ENCODE measurements around the gene NHP2.

The NHP2 gene

DNA sequence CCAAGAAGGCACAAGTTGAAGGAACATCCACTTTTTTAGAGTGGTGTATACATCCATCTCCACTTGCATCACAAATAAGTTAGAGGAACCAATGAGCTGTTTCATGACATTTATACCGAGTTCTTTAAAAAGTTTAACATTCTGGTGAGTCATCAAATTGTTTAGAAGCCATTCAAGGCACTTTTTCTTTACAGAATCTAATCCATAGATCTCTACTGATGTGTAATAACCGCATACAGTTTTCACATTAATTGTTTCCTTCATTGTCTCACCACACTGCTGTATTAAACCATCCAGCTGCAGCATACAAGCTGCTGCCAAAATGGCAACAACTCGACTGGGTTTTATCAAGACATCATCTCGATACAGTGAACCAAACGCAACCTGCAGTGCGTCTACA is 32.7 kb upstream of the NHP2 start:
- H3K9ac ChIP-seq (ENCODE audit: low read depth, low read length, poor library complexity): no peak overlapping the region
- no peak overlapping the region for H3K14ac ChIP-seq (ENCODE audit: low read length)
- no peak overlapping the region for H3K4ac ChIP-seq (ENCODE audit: low read length)
- peaks cover 0 to 2% of the 10 kb centered on the region in 2 donors for H3K4me1 ChIP-seq (ENCODE audit: control insufficient read depth in 2 of 2, insufficient read depth in 1 of 2, low read depth in 1 of 2, low read length in 2 of 2)
- H3K79me1 ChIP-seq (ENCODE audit: low read depth, low read length): no peaks in the 10 kb centered on the region
- no peaks in the 10 kb centered on the region for H3K9me3 ChIP-seq (replicated peaks in 1 of 2; ENCODE audit: control insufficient read depth in 2 of 2, insufficient read depth in 1 of 2, low read depth in 1 of 2, low read length in 2 of 2)
- H3K23ac ChIP-seq (ENCODE audit: low read depth, low read length, poor library complexity): no peak overlapping the region
- H3K4me3 ChIP-seq (ENCODE audit: low read length in 2 of 2): no peak overlapping the region
- H2AFZ ChIP-seq (ENCODE audit: low read length): no peak overlapping the region
- no peak overlapping the region for H3K27ac ChIP-seq (replicated peaks; ENCODE audit: low read length)
- WGBS, 2 donors (ENCODE audit: extremely low coverage in 2 of 2, insufficient read length in 2 of 2, insufficient replicate concordance in 1 of 2): no CpG with 5 or more reads among the region's 6 CpGs
- H2BK15ac ChIP-seq (ENCODE audit: low read length): no peak overlapping the region
- H2BK120ac ChIP-seq (ENCODE audit: low read depth, low read length): no peak overlapping the region
- H2BK5ac ChIP-seq (ENCODE audit: low read length): no peak overlapping the region
- H3K4me2 ChIP-seq (ENCODE audit: insufficient read depth, low read length, poor library complexity, severe bottlenecking): no peak overlapping the region
- no peak overlapping the region for H2BK12ac ChIP-seq (ENCODE audit: low read length)
- H3K27me3 ChIP-seq (ENCODE audit: control insufficient read depth in 3 of 3, insufficient read depth in 3 of 3, low read depth in 1 of 3, low read length in 3 of 3): peaks cover 0 to 3% (median 0%) of the 10 kb centered on the region in 3 experiments
- no peak overlapping the region for H2AK5ac ChIP-seq (ENCODE audit: low read depth, low read length)
- H3K18ac ChIP-seq (ENCODE audit: low read length): no peak overlapping the region
- H4K91ac ChIP-seq (ENCODE audit: low read depth, low read length, poor library complexity): no peak overlapping the region
- no peak overlapping the region for H4K8ac ChIP-seq (ENCODE audit: low read depth, low read length)
- no peaks in the 10 kb centered on the region for H3K36me3 ChIP-seq (replicated peaks in 1 of 2; ENCODE audit: control insufficient read depth in 2 of 2, insufficient read depth in 2 of 2, low read length in 2 of 2)
- no peak for DNase-seq (ENCODE audit: low spot score)

DNA sequence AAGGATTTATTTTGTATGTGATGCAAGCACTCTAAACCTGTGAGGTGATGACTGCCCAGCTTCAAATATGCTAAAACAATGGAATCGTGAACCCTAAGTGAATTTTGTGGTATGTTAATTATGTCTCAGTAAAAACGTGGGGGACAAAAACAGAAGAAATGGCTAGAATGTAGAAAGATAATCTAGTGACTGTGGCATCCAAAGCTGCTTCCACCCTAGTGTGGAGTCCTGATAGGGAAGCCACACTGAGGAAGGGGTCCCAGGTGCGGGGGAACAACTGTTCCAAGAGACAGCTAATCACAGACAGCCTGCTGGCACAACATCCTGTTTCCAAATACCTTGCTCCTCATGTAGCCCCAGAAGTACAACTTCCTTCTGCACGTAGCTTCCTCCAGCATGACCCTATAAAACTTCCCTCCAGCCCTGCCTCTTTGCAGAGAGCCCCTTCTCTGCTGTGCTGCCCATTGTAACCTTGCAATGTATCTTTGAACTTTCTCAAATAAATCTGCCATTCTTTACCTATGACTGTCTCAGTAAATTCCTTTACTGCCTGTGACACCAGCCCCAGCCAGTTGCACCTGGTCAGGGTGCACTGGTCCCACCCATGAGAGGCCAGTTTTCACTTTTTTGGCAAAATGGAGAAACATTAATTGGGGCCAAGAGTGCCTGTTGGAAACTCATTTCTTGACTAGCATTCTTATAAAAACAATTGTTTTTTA is 28.6 kb upstream of the NHP2 start:
- H3K79me1 ChIP-seq (ENCODE audit: low read depth, low read length): no peaks in the 10 kb centered on the region
- H2AFZ ChIP-seq (ENCODE audit: low read length): no peak overlapping the region
- WGBS, 2 donors (ENCODE audit: extremely low coverage in 2 of 2, insufficient read length in 2 of 2, insufficient replicate concordance in 1 of 2): no CpG with 5 or more reads among the region's 4 CpGs
- H2BK15ac ChIP-seq (ENCODE audit: low read length): no peak overlapping the region
- H3K36me3 ChIP-seq (replicated peaks in 1 of 2; ENCODE audit: control insufficient read depth in 2 of 2, insufficient read depth in 2 of 2, low read length in 2 of 2): no peaks in the 10 kb centered on the region
- peaks cover 0 to 2% of the 10 kb centered on the region in 2 donors for H3K9me3 ChIP-seq (replicated peaks in 1 of 2; ENCODE audit: control insufficient read depth in 2 of 2, insufficient read depth in 1 of 2, low read depth in 1 of 2, low read length in 2 of 2)
- H3K14ac ChIP-seq (ENCODE audit: low read length): no peak overlapping the region
- H3K27ac ChIP-seq (replicated peaks; ENCODE audit: low read length): no peak overlapping the region
- H3K4me1 ChIP-seq (ENCODE audit: control insufficient read depth in 2 of 2, insufficient read depth in 1 of 2, low read depth in 1 of 2, low read length in 2 of 2): peaks cover 0 to 4% of the 10 kb centered on the region in 2 donors
- H2AK5ac ChIP-seq (ENCODE audit: low read depth, low read length): no peak overlapping the region
- H4K8ac ChIP-seq (ENCODE audit: low read depth, low read length): no peak overlapping the region
- no peak overlapping the region for H2BK12ac ChIP-seq (ENCODE audit: low read length)
- no peak overlapping the region for H2BK5ac ChIP-seq (ENCODE audit: low read length)
- no peak overlapping the region for H3K4me2 ChIP-seq (ENCODE audit: insufficient read depth, low read length, poor library complexity, severe bottlenecking)
- no peak overlapping the region for H3K9ac ChIP-seq (ENCODE audit: low read depth, low read length, poor library complexity)
- no peak overlapping the region for H3K23ac ChIP-seq (ENCODE audit: low read depth, low read length, poor library complexity)
- peaks cover 0 to 3% (median 0%) of the 10 kb centered on the region in 3 experiments for H3K27me3 ChIP-seq (ENCODE audit: control insufficient read depth in 3 of 3, insufficient read depth in 3 of 3, low read depth in 1 of 3, low read length in 3 of 3)
- no peak overlapping the region for H4K91ac ChIP-seq (ENCODE audit: low read depth, low read length, poor library complexity)
- H3K18ac ChIP-seq (ENCODE audit: low read length): no peak overlapping the region
- no peak overlapping the region for H3K4ac ChIP-seq (ENCODE audit: low read length)
- H3K4me3 ChIP-seq (ENCODE audit: low read length in 2 of 2): no peak overlapping the region
- no peak overlapping the region for H2BK120ac ChIP-seq (ENCODE audit: low read depth, low read length)
- DNase-seq (ENCODE audit: low spot score): no peak

DNA sequence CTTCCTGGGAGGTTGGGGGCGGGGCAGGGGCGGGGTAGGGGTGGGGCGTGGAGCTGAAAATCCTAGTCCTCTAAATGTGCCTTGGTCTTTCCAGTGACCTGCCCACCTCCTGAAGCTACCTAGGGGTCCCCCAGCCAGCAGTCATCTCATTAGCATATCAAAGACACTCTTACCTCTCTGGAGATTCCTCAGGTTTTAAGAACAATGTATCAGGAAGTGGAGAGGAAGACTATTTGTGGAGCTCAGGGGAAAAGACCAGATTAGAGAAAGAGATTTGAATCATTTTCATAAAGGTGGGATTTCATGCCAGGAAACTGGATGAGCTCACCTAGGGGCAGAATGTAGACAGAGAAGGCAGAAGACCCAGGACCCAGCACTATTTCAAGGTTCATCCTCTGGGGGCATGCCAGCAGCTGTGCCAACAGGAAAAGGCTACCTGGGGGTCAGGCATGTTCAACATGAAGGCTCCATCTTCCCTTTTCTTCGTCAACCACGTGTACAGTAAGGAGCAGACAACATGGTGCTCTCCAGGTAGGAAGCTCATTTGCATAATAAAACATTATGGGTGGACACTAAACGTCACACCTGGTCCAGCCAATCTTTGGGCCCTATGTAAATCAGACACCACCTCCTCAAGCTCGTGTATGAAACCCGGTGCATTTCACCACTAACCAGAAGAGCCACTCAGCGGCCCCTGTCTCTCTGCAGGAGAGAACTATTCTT is 26.6 kb upstream of the NHP2 start:
- Histone ChIP-seq H3K36me3 (replicated peaks in 1 of 2; ENCODE audit: control insufficient read depth in 2 of 2, insufficient read depth in 2 of 2, low read length in 2 of 2) (no peaks in the 10 kb centered on the region), H3K9ac (ENCODE audit: low read depth, low read length, poor library complexity) (no peak overlapping the region), H2BK120ac (ENCODE audit: low read depth, low read length) (no peak overlapping the region), H3K4ac (ENCODE audit: low read length) (no peak overlapping the region), H3K18ac (ENCODE audit: low read length) (no peak overlapping the region), H3K4me3 (ENCODE audit: low read length in 2 of 2) (no peak overlapping the region), H3K27me3 (ENCODE audit: control insufficient read depth in 3 of 3, insufficient read depth in 3 of 3, low read depth in 1 of 3, low read length in 3 of 3) (no peaks in the 10 kb centered on the region), H2AFZ (ENCODE audit: low read length) (no peak overlapping the region), H4K8ac (ENCODE audit: low read depth, low read length) (no peak overlapping the region), H3K14ac (ENCODE audit: low read length) (no peak overlapping the region), H2BK15ac (ENCODE audit: low read length) (no peak overlapping the region), H2BK12ac (ENCODE audit: low read length) (no peak overlapping the region), H3K9me3 (replicated peaks in 1 of 2; ENCODE audit: control insufficient read depth in 2 of 2, insufficient read depth in 1 of 2, low read depth in 1 of 2, low read length in 2 of 2) (peaks cover 0 to 2% of the 10 kb centered on the region in 2 donors), H3K79me1 (ENCODE audit: low read depth, low read length) (no peaks in the 10 kb centered on the region), H3K4me2 (ENCODE audit: insufficient read depth, low read length, poor library complexity, severe bottlenecking) (no peak overlapping the region), H3K27ac (replicated peaks; ENCODE audit: low read length) (no peak overlapping the region), H3K4me1 (ENCODE audit: control insufficient read depth in 2 of 2, insufficient read depth in 1 of 2, low read depth in 1 of 2, low read length in 2 of 2) (peaks cover 0 to 4% of the 10 kb centered on the region in 2 donors), H4K91ac (ENCODE audit: low read depth, low read length, poor library complexity) (no peak overlapping the region), H2BK5ac (ENCODE audit: low read length) (no peak overlapping the region), H2AK5ac (ENCODE audit: low read depth, low read length) (no peak overlapping the region), H3K23ac (ENCODE audit: low read depth, low read length, poor library complexity) (no peak overlapping the region)
- WGBS, 2 donors (ENCODE audit: extremely low coverage in 2 of 2, insufficient read length in 2 of 2, insufficient replicate concordance in 1 of 2): no CpG with 5 or more reads among the region's 9 CpGs
- DNase-seq (ENCODE audit: low spot score): no peak

DNA sequence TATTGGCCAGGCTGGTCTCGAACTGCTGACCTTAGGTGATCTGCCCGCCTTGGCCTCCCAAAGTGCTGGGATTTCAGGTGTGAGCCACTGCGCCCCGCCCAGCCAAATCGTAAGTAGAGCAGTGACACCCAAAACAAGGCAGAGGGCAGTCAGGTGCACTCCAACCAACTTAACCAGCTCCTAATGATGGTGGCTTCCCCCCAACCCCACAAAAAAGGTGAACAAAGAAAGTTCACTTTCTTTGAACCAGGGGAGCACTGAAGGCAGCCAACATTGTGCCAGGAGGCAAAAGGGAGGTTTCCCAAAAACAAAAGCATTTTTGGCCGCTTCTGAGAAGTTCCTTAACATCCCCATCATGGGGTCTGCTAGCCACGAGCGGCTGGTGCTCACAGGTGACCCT is 23.9 kb upstream of the NHP2 start:
- WGBS, 2 donors (ENCODE audit: extremely low coverage in 2 of 2, insufficient read length in 2 of 2, insufficient replicate concordance in 1 of 2): no CpG with 5 or more reads among the region's 8 CpGs
- H3K14ac ChIP-seq (ENCODE audit: low read length): no peak overlapping the region

More for the DNA sequence above, 23.9 kb upstream of the NHP2 start:
- H3K18ac ChIP-seq (ENCODE audit: low read length): no peak overlapping the region
- H3K27me3 ChIP-seq (ENCODE audit: control insufficient read depth in 3 of 3, insufficient read depth in 3 of 3, low read depth in 1 of 3, low read length in 3 of 3): no peaks in the 10 kb centered on the region
- no peak overlapping the region for H3K4me3 ChIP-seq (ENCODE audit: low read length in 2 of 2)
- no peak overlapping the region for H2BK12ac ChIP-seq (ENCODE audit: low read length)
- no peak overlapping the region for H2BK15ac ChIP-seq (ENCODE audit: low read length)
- H3K4me1 ChIP-seq (ENCODE audit: control insufficient read depth in 2 of 2, insufficient read depth in 1 of 2, low read depth in 1 of 2, low read length in 2 of 2): peaks cover 0 to 4% of the 10 kb centered on the region in 2 donors
- H2AK5ac ChIP-seq (ENCODE audit: low read depth, low read length): no peak overlapping the region
- no peak for DNase-seq (ENCODE audit: low spot score)
- no peak overlapping the region for H3K4ac ChIP-seq (ENCODE audit: low read length)
- H2BK5ac ChIP-seq (ENCODE audit: low read length): no peak overlapping the region
- H2AFZ ChIP-seq (ENCODE audit: low read length): no peak overlapping the region
- H3K36me3 ChIP-seq (replicated peaks in 1 of 2; ENCODE audit: control insufficient read depth in 2 of 2, insufficient read depth in 2 of 2, low read length in 2 of 2): no peaks in the 10 kb centered on the region
- no peak overlapping the region for H3K9ac ChIP-seq (ENCODE audit: low read depth, low read length, poor library complexity)
- H4K8ac ChIP-seq (ENCODE audit: low read depth, low read length): no peak overlapping the region
- no peak overlapping the region for H2BK120ac ChIP-seq (ENCODE audit: low read depth, low read length)
- H3K9me3 ChIP-seq (replicated peaks in 1 of 2; ENCODE audit: control insufficient read depth in 2 of 2, insufficient read depth in 1 of 2, low read depth in 1 of 2, low read length in 2 of 2): peaks cover 0 to 2% of the 10 kb centered on the region in 2 donors
- no peaks in the 10 kb centered on the region for H3K79me1 ChIP-seq (ENCODE audit: low read depth, low read length)
- no peak overlapping the region for H3K23ac ChIP-seq (ENCODE audit: low read depth, low read length, poor library complexity)
- H4K91ac ChIP-seq (ENCODE audit: low read depth, low read length, poor library complexity): no peak overlapping the region
- no peak overlapping the region for H3K4me2 ChIP-seq (ENCODE audit: insufficient read depth, low read length, poor library complexity, severe bottlenecking)
- H3K27ac ChIP-seq (replicated peaks; ENCODE audit: low read length): no peak overlapping the region
